GM21381 (cell line): ENCODE results near the gene HSF2BP.
"Not testable (repeated sequence)": the region's sequence is repeated elsewhere in the genome, so short reads cannot be mapped to it uniquely, and the experiment has no call there.

ENCODE experiments used
- ATAC-seq: cut with Tn5 transposase; IDR thresholded peaks from one replicate; pipeline ENCODE4 v1.9.1; 2021; ENCODE audit warnings: mild to moderate bottlenecking, moderate library complexity; ENCODE audit not compliant: unreplicated experiment

HSF2BP gene

GRCh38 chr21:43659136-43660000 is at the start of gene HSF2BP, which contains the start of gene RRP1B:
Gene HSF2BP, minus strand, starts transcription at chr21:43659488. Its CDS starts 1,392 bp downstream, at chr21:43658096.
Gene RRP1B, plus strand, starts transcription at chr21:43659560. Its CDS starts 105 bp downstream, at chr21:43659665.
- peak; percentile 84 for ATAC-seq

- no peak for ATAC-seq
These were observed 49.6 kb upstream of the HSF2BP start for GRCh38 chr21:43708745-43709381.

- ATAC-seq, result no peak
These were observed 48.2 kb upstream of the HSF2BP start for GRCh38 chr21:43707462-43707861.

- no peak for ATAC-seq
These were observed 44.0 kb upstream of the HSF2BP start for GRCh38 chr21:43703035-43703880.

GRCh38 chr21:43702785-43703034 is 43.4 kb upstream of the HSF2BP start:
- no peak for ATAC-seq

- no peak for ATAC-seq
These were observed 42.9 kb upstream of the HSF2BP start for GRCh38 chr21:43701936-43702784.

GRCh38 chr21:43699933-43700599 is 40.8 kb upstream of the HSF2BP start:
- no peak for ATAC-seq

GRCh38 chr21:43699492-43699777 is 40.1 kb upstream of the HSF2BP start:
- not testable (repeated sequence) for ATAC-seq

GRCh38 chr21:43697758-43698643 is 38.7 kb upstream of the HSF2BP start:
- no peak for ATAC-seq

GRCh38 chr21:43696214-43696613 is 36.9 kb upstream of the HSF2BP start:
- no peak for ATAC-seq

GRCh38 chr21:43694437-43695079 is 35.3 kb upstream of the HSF2BP start:
- no peak for ATAC-seq

- no peak for ATAC-seq
These were observed 34.7 kb upstream of the HSF2BP start for GRCh38 chr21:43693981-43694380.

- ATAC-seq, result no peak
These were observed 33.7 kb upstream of the HSF2BP start for GRCh38 chr21:43692949-43693348.

GRCh38 chr21:43691801-43692200 is 32.5 kb upstream of the HSF2BP start:
- no peak for ATAC-seq

- ATAC-seq, result no peak
These were observed 32.0 kb upstream of the HSF2BP start for GRCh38 chr21:43691086-43691795.

- ATAC-seq, result no peak
These were observed 31.1 kb upstream of the HSF2BP start for GRCh38 chr21:43690346-43690745.

GRCh38 chr21:43689556-43690337 is 30.5 kb upstream of the HSF2BP start:
- no peak for ATAC-seq
